GM18499 (cell line): Measurements from ENCODE around the gene SRGAP3.

ENCODE experiments used
- ATAC-seq: cut with Tn5 transposase; IDR thresholded peaks from one replicate; pipeline ENCODE4 v1.9.1; 2021; ENCODE audit warnings: moderate number of reproducible peaks; ENCODE audit not compliant: insufficient read depth, unreplicated experiment

SRGAP3 gene

GRCh38 chr3:8997151-8997550 is 252.3 kb downstream of the SRGAP3 start:
- ATAC-seq, result no peak

GRCh38 chr3:8996681-8997121 is 252.7 kb downstream of the SRGAP3 start:
- ATAC-seq, result no peak

GRCh38 chr3:8996216-8996615 is 253.2 kb downstream of the SRGAP3 start:
- ATAC-seq, result no peak

GRCh38 chr3:8994226-8994625 is 255.2 kb downstream of the SRGAP3 start:
- no peak for ATAC-seq

- ATAC-seq, result no peak
These were observed 256.1 kb downstream of the SRGAP3 start for GRCh38 chr3:8993331-8993730.

GRCh38 chr3:8992854-8993253 is 256.6 kb downstream of the SRGAP3 start:
- no peak for ATAC-seq

- no peak for ATAC-seq
These were observed 257.2 kb downstream of the SRGAP3 start for GRCh38 chr3:8992199-8992598.

- ATAC-seq, result no peak
These were observed 258.9 kb downstream of the SRGAP3 start for GRCh38 chr3:8990266-8991215.

GRCh38 chr3:8988791-8989558 is 260.5 kb downstream of the SRGAP3 start:
- no peak for ATAC-seq

GRCh38 chr3:8988384-8988655 is 261.1 kb downstream of the SRGAP3 start:
- ATAC-seq, result no peak

GRCh38 chr3:8987645-8988383 is 261.6 kb downstream of the SRGAP3 start:
- ATAC-seq, result no peak

- no peak for ATAC-seq
These were observed 262.2 kb downstream of the SRGAP3 start for GRCh38 chr3:8987226-8987625.

- no peak for ATAC-seq
These were observed 262.7 kb downstream of the SRGAP3 start for GRCh38 chr3:8986741-8987140.

- ATAC-seq, result no peak
These were observed 263.6 kb downstream of the SRGAP3 start for GRCh38 chr3:8985876-8986275.

- ATAC-seq, result no peak
These were observed 264.0 kb downstream of the SRGAP3 start for GRCh38 chr3:8985411-8985831.

- ATAC-seq, result no peak
These were observed 264.9 kb downstream of the SRGAP3 start for GRCh38 chr3:8984526-8984925.

GRCh38 chr3:8984081-8984480 is 265.4 kb downstream of the SRGAP3 start:
- no peak for ATAC-seq

- ATAC-seq, result no peak
These were observed 265.9 kb downstream of the SRGAP3 start for GRCh38 chr3:8983591-8983990.

GRCh38 chr3:8983026-8983425 is 266.4 kb downstream of the SRGAP3 start:
- ATAC-seq, result no peak

- ATAC-seq, result no peak
These were observed 266.9 kb downstream of the SRGAP3 start for GRCh38 chr3:8982509-8982908.

GRCh38 chr3:8981700-8982099 is 267.7 kb downstream of the SRGAP3 start:
- ATAC-seq, result no peak
